ENCODE data around the gene PRSS23. TPM values are rescaled to one million over a fixed set of nuclear protein-coding genes. Genes with fewer than 3 reads are reported as not detected.

PRSS23 gene, protein sequence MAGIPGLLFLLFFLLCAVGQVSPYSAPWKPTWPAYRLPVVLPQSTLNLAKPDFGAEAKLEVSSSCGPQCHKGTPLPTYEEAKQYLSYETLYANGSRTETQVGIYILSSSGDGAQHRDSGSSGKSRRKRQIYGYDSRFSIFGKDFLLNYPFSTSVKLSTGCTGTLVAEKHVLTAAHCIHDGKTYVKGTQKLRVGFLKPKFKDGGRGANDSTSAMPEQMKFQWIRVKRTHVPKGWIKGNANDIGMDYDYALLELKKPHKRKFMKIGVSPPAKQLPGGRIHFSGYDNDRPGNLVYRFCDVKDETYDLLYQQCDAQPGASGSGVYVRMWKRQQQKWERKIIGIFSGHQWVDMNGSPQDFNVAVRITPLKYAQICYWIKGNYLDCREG
- total RNA-seq (2021; ENCODE audit: unreplicated experiment) (355 TPM), Bru-seq, nascent RNA (percentile 87 among the genes with signal in this experiment), BruChase-seq, experiment 1, labeled RNA remaining after a 2-hour chase (percentile 90 among the genes with signal in this experiment), BruChase-seq, experiment 2, labeled RNA remaining after a 6-hour chase (percentile 91 among the genes with signal in this experiment)
- polyA plus RNA-seq (2012; ENCODE audit: insufficient read length) = 307 TPM
- long read RNA-seq, full-length matches to known transcripts = 1,020 of 1,400 reads
- long read RNA-seq, partial matches to known transcripts = 7 of 1,400 reads
- long read RNA-seq, other reads (novel, unspliced or antisense) = 373 of 1,400 reads

DNA sequence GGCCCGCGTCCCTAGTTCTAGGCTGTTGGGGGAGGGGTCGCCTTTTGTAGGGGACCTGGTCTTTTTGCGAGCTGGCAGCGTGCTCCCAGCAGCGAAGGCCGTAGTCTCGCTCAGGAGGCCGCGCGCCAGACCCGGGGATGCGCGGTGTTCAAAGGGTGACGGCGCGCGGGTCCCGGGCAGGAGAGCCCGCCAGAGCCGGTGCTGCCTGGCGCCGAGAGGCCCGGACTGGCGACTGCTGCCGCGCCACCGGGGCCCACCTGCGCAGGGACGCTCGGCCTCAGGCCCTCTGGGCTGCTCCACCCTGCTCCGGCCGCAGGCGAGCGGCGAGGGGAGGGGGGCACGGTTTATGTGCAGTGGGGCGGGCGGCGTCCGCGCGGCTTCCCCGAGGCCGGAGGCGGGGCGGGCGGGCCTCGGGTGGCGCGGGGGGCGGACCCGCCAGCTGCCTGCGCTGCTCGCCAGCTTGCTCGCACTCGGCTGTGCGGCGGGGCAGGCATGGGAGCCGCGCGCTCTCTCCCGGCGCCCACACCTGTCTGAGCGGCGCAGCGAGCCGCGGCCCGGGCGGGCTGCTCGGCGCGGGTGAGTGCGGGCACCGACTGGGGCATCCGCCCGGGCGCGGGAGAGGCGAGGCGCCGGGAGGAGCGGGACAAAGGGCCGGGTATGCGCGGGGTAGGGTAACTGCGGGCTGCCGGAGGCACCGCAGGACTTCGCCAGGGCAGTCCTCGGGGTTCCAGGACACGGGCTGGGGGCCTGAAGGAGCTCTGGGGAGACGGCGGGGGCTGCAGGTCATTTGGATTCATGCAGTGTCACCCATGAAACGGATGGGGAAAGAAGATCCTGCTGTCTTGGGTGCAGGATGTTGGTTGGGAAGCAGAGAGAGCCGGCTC lies at the start of gene PRSS23:
Gene PRSS23, plus strand, starts transcription at position 467 of the 884 bp plus-strand sequence. CDS start 7,102 bp downstream, outside the sequence.
- DNase-seq (ENCODE audit: low read depth, low spot score) (no peak), ATAC-seq (peak; percentile 87)
- Histone ChIP-seq H3K4me1 (ENCODE audit: control insufficient read depth, insufficient read depth, low read length) (peaks cover 50% of the 10 kb centered on the region), H3K4me3 (ENCODE audit: low read depth in 2 of 2, low read length in 2 of 2) (peak within 1 kb of the TSS; percentile 76 to 90), H3K27ac (ENCODE audit: low read length) (peak within 1 kb of the TSS; percentile 95), H3K36me3 (ENCODE audit: control insufficient read depth, insufficient read depth, low read length) (peaks cover 7% of the 10 kb centered on the region; the same call in 1 of the 2 replicates), H3K9me3 (ENCODE audit: control insufficient read depth, insufficient read depth, low read depth, low read length) (no peaks in the 10 kb centered on the region), H3K27me3 (ENCODE audit: control insufficient read depth, insufficient read depth, low read length) (no peaks in the 10 kb centered on the region)
- no TSS peak for BruUV-seq (replicated peaks)
- intact Hi-C loops (cut with micrococcal nuclease; ENCODE audit: unreplicated experiment) = loop anchor here (5.0 kb wide), 1 partner anchor 193 kb away; no protein-coding TSS in a partner anchor
- POLR2A ChIA-PET = interaction anchor here (0.7 to 1.3 kb wide), 4 partner anchors 59 to 64 kb away, joined by 3 read pairs; no protein-coding TSS in a partner anchor
- in situ Hi-C loops (cut with HindIII; ENCODE audit: low pct_unique_long_range_greater_than_20kb, low sequenced_read_pairs) = no loop called here
- TF ChIP-seq SIN3A (IDR thresholded peaks at IDR 0.05; ENCODE audit: borderline replicate concordance, insufficient read depth, low read depth, low read length) (no peak), POLR2AphosphoS5 (IDR thresholded peaks at IDR 0.05; ENCODE audit: low read depth, low read length) (no peak; the same call in none of the 2 replicates), TCF7L2 (IDR thresholded peaks at IDR 0.05; ENCODE audit: low read depth, low read length) (peak; percentile 65)
- TF ChIP-seq, protein P1, sequence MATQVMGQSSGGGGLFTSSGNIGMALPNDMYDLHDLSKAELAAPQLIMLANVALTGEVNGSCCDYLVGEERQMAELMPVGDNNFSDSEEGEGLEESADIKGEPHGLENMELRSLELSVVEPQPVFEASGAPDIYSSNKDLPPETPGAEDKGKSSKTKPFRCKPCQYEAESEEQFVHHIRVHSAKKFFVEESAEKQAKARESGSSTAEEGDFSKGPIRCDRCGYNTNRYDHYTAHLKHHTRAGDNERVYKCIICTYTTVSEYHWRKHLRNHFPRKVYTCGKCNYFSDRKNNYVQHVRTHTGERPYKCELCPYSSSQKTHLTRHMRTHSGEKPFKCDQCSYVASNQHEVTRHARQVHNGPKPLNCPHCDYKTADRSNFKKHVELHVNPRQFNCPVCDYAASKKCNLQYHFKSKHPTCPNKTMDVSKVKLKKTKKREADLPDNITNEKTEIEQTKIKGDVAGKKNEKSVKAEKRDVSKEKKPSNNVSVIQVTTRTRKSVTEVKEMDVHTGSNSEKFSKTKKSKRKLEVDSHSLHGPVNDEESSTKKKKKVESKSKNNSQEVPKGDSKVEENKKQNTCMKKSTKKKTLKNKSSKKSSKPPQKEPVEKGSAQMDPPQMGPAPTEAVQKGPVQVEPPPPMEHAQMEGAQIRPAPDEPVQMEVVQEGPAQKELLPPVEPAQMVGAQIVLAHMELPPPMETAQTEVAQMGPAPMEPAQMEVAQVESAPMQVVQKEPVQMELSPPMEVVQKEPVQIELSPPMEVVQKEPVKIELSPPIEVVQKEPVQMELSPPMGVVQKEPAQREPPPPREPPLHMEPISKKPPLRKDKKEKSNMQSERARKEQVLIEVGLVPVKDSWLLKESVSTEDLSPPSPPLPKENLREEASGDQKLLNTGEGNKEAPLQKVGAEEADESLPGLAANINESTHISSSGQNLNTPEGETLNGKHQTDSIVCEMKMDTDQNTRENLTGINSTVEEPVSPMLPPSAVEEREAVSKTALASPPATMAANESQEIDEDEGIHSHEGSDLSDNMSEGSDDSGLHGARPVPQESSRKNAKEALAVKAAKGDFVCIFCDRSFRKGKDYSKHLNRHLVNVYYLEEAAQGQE (IDR thresholded peaks at IDR 0.05; ENCODE audit: insufficient read depth in 1 of 2, low read depth in 2 of 2, low read length in 1 of 2) = 0 out of 4 replicates have a peak, but pooled peaks of 1 of the 2 experiments have one; percentile 2
- CTCF ChIA-PET = interaction anchor here (1.1 to 1.2 kb wide), 2 partner anchors 51 to 128 kb away, joined by 4 to 7 read pairs; partner anchors contain the start of gene ME3

DNA sequence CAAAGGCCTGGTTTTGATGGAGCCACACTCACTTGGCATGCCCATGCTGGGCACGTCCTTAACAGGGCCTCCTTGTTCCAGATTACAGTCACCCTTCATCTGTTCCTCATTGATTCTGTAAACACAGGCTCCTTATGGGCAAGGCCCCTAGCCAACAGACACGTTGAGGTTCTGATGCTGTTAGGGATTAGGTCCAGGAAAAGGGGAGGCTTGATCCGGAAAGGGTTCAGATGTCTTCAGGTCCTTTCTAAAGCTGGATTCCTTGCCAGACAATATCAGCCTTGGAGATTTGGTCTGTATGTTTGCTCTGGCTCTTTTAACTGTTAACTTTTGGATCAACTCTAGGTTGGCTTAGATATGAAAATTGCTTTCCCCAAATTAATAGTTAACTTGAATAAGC lies 46.9 kb upstream of the PRSS23 start:
- no peaks in the 10 kb centered on the region for H3K9me3 ChIP-seq (ENCODE audit: control insufficient read depth, insufficient read depth, low read depth, low read length)
- in situ Hi-C loops (cut with HindIII; ENCODE audit: low pct_unique_long_range_greater_than_20kb, low sequenced_read_pairs) (no loop called here), intact Hi-C loops (cut with micrococcal nuclease; ENCODE audit: unreplicated experiment) (no loop called here)
- no peak for ATAC-seq
- H3K36me3 ChIP-seq (ENCODE audit: control insufficient read depth, insufficient read depth, low read length) = no peaks in the 10 kb centered on the region
- H3K27ac ChIP-seq (ENCODE audit: low read length) = no peak overlapping the region; the same call in 1 of the 2 replicates
- H3K27me3 ChIP-seq (ENCODE audit: control insufficient read depth, insufficient read depth, low read length) = no peaks in the 10 kb centered on the region
- H3K4me1 ChIP-seq (ENCODE audit: control insufficient read depth, insufficient read depth, low read length) = no peaks in the 10 kb centered on the region
- TF ChIP-seq TCF7L2 (IDR thresholded peaks at IDR 0.05; ENCODE audit: low read depth, low read length) (no peak), SIN3A (IDR thresholded peaks at IDR 0.05; ENCODE audit: borderline replicate concordance, insufficient read depth, low read depth, low read length) (no peak)
- TF ChIP-seq, protein P1 (IDR thresholded peaks at IDR 0.05; ENCODE audit: insufficient read depth in 1 of 2, low read depth in 2 of 2, low read length in 1 of 2) = no peak
- ChIA-PET POLR2A (interaction anchor here (0.5 kb wide), 1 partner anchor 353 kb away, joined by 11 read pairs; no protein-coding TSS in a partner anchor), CTCF (interaction anchor here (0.5 kb wide), 1 partner anchor 1855 kb away, joined by 5 read pairs; no protein-coding TSS in a partner anchor)
- H3K4me3 ChIP-seq (ENCODE audit: low read depth in 2 of 2, low read length in 2 of 2) = no peak overlapping the region
- DNase-seq (ENCODE audit: low read depth, low spot score) = no peak
- no TSS peak for BruUV-seq (replicated peaks)

Data from Panc1 (cell line).